Stomach smooth muscle (tissue), 2 donors: ENCODE measurements around the gene TRAF1.

ENCODE experiments used
- H3K27ac ChIP-seq: one replicate; pipeline ENCODE4 v1.7.0; 2013; ENCODE audit warnings: mild to moderate bottlenecking, low read length, inconsistent platforms
- H3K27me3 ChIP-seq, 2 donors: one replicate each; pipeline ENCODE4 v1.7.0; 2013; ENCODE audit warnings: low read length in 2 of 2; ENCODE audit not compliant: insufficient read depth in 2 of 2, control insufficient read depth in 1 of 2
- H3K36me3 ChIP-seq, 2 donors: one replicate each; pipeline ENCODE4 v1.7.0; 2013; ENCODE audit warnings: low read length in 2 of 2; ENCODE audit not compliant: control insufficient read depth in 2 of 2, insufficient read depth in 2 of 2
- H3K4me1 ChIP-seq: one replicate; pipeline ENCODE4 v1.7.0; 2013; ENCODE audit warnings: low read length; ENCODE audit not compliant: control insufficient read depth, insufficient read depth
- H3K4me3 ChIP-seq, 2 donors: one replicate each; pipeline ENCODE4 v1.7.0; 2013; ENCODE audit warnings: low read length in 2 of 2
- H3K9ac ChIP-seq, 2 donors: one replicate each; pipeline ENCODE4 v1.7.0; 2013; ENCODE audit warnings: low read length in 2 of 2, mild to moderate bottlenecking in 1 of 2
- H3K9me3 ChIP-seq, 2 donors: one replicate each; pipeline ENCODE4 v1.7.0; 2013; ENCODE audit warnings: low read length in 2 of 2; ENCODE audit not compliant: control insufficient read depth in 2 of 2
- donor health status: healthy.
- donor health status: Pancreatic carcinoma.

Gene TRAF1

DNA sequence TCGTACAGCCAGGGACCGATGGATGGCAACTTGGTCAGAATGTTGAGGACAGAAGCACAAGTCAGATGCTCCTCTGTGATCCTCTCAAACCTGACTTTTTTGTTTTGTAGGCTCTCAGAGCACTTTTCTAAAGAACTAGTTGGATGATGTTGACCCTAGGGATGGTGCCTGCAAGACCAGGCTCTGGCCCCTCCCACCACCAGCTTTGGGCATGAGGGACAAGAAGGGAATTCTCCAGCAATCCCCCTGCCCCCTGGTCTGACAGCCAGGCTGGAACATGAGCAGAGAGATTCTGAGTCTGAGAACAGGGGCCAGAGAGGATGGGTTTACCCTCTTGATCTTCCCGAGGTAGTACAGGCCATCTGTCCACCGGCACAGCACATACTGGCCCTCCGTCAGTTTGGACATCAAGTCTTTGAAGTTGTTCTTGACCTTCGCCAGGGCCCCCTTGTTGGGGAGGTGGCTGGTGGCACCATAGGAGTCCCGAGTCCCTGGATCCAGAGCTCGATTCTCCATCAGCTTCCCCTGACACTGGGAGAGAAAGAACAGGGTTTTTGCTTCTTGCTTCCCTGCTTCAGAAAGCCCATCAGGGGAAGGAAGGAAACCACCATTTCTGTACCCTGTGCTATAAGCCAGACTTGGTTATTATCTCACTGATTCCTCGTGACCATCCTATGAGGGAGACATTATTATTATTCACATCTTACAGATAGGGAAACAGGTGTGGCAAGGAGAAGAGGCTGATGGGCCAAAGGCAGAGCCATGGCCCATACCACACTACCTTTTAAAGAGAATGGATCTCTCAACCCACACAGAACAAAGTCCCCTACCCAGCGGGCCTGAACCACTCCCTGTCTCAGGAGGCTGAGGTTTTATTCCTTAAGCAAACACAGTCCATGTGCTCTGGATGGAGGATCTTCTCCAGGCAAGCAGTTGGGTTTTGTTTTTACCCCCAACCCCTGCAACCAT is 52.1 kb downstream of the TRAF1 start:
- no peaks in the 10 kb centered on the region for H3K9me3 ChIP-seq
- H3K4me1 ChIP-seq, result peaks cover 24% of the 10 kb centered on the region
- no peaks in the 10 kb centered on the region for H3K27me3 ChIP-seq
- no peak overlapping the region for H3K4me3 ChIP-seq
- H3K27ac ChIP-seq, result peak overlapping the region; percentile 91
- peaks cover 10 to 22% of the 10 kb centered on the region in 2 donors for H3K36me3 ChIP-seq
- H3K9ac ChIP-seq, result no peak overlapping the region

DNA sequence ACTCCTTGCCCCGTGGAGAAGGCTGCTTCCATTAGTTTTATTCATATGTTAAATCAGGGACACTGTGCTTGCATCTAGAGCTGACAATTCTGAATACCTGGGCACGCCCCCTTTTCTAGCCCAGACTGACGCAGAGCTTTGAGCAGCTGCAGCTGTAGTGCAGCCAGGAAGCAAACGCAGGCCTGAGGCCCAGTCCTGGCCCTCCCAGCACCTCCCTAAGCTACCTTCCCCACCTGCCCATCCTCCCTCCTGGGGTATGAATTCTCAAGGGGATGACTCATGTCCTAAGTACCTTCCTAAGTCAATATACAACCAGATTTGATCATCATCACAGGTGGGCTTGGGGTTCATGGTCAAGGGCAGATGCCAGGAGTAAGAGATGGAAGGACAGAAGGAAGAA is 53.1 kb downstream of the TRAF1 start:
- Histone ChIP-seq H3K27me3 (no peaks in the 10 kb centered on the region), H3K4me1 (peaks cover 28% of the 10 kb centered on the region), H3K9ac (no peak overlapping the region), H3K9me3 (no peaks in the 10 kb centered on the region), H3K4me3 (no peak overlapping the region), H3K36me3 (peaks cover 10 to 22% of the 10 kb centered on the region in 2 donors), H3K27ac (no peak overlapping the region)

DNA sequence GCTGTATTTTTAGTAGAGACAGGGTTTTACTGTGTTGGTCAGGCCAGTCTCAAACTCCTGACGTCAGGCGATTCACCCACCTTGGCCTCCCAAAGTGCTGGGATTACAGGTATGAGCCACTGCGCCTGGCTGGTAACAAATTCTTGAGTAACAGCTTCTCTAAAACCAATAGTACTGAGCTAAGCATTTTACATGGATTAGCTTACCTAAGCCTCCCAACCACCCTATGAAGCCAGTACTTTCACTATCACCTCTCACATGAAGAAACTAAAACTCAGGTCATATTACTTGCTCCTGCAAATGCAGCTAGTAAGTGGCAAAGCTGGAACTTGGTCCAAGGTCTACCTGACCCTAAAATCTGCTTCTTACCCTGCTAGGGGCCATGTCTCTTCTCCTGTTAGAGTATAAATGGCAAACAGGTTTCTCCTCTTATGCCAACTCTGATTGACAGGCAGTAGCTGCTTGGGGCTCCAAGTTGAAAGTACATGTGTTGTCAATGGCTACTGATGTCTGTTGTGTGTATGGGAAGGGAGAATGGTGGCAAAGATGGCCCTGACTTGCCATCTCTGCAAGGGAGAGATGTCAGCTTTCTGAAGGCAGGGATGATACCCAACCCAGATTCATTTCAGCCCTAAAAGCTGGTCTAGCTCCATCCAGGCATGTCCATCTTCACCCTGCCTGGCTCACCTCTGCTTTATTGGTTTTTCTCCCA is 53.6 kb downstream of the TRAF1 start:
- no peak overlapping the region for H3K4me3 ChIP-seq
- no peaks in the 10 kb centered on the region for H3K27me3 ChIP-seq
- H3K4me1 ChIP-seq, result peaks cover 28% of the 10 kb centered on the region
- H3K9me3 ChIP-seq, result no peaks in the 10 kb centered on the region
- no peak overlapping the region for H3K9ac ChIP-seq
- H3K36me3 ChIP-seq, result peaks cover 10 to 22% of the 10 kb centered on the region in 2 donors
- H3K27ac ChIP-seq, result no peak overlapping the region

- H3K4me1 ChIP-seq, result peaks cover 13% of the 10 kb centered on the region
- H3K27me3 ChIP-seq, result no peaks in the 10 kb centered on the region
- H3K9me3 ChIP-seq, result no peaks in the 10 kb centered on the region
- peaks cover 12 to 34% of the 10 kb centered on the region in 2 donors for H3K36me3 ChIP-seq
- no peak overlapping the region for H3K4me3 ChIP-seq
- peak overlapping the region; percentile 71 for H3K27ac ChIP-seq
- no peak overlapping the region for H3K9ac ChIP-seq
Observed at GRCh38 chr9:120870206-120870605, 56.4 kb downstream of the TRAF1 start.

DNA sequence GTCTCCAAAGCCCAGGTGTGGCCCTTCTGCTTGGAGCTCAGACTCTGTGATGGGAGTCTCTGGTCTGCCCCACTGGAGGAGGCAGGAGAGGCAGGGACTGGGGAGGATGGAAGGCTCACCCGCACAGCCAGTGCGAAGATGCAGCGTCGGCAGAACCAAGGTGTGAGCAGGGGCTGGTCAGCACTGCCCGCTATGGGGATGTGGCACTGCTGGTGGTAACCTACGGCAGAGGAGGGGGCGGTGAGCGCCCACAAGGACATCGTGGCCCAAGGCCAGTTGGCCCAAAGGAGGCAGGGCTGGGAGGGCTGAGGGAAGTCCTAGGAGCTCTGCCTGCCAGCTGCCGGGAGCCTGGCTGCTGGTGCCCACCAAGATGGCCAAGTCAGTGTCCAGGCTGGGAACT is 56.9 kb downstream of the TRAF1 start:
- peaks cover 12 to 35% of the 10 kb centered on the region in 2 donors for H3K36me3 ChIP-seq
- H3K9ac ChIP-seq, result peak overlapping the region in 1 of 2 donors; percentile 47
- H3K9me3 ChIP-seq, result no peaks in the 10 kb centered on the region
- H3K27ac ChIP-seq, result peak overlapping the region; percentile 71
- H3K4me1 ChIP-seq, result peaks cover 13% of the 10 kb centered on the region
- peak overlapping the region in 1 of 2 donors; percentile 35 for H3K4me3 ChIP-seq
- H3K27me3 ChIP-seq, result no peaks in the 10 kb centered on the region

DNA sequence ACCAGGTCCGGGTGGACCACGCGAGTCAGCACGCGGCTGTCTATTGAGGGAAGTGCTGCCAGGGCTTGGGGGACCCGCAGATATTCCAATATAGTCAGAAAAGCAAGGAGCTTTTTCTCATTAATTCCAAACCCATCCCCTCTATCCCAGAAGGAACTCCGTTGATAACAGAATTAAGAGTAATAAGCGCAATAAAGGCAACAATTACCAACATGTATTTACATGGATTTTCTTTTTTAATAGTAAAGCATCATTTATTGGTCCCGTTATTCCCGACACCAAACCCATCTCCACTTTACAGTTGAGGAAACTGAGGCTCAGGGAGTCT is 57.3 kb downstream of the TRAF1 start:
- peaks cover 12 to 35% of the 10 kb centered on the region in 2 donors for H3K36me3 ChIP-seq

DNA sequence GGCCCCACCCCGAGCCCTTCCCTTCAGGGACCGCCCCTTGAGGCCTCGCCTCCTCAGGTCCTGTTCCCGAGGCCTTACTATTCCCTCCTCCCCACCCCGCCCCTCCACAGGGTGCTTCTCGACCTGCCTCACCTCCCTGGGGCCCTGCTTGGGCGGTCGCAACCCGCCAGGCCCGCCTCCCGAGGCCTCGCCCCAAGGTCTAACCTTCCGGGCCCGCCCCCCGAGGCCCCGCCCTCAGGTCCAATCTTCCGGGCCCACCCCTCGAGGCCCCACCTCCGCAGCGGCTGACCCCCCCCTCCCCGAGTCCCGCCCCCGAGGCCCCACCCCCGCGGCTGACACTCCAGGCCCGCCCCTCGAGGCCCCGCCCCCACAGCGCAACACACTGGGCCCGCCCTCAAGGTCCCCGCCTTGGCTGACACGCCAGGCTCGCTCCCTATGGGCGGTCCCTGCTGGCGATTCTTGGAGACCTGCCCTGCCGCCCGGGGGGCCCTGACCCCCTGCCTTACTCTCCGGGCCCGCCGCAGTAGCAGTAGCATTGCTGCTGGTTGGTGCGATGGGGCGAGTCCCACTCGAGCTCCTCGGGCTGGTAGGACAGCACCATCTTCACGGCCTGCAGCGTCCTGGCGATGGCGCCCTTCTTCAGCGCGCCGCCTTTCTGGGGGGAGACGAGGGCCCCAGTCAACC is 57.8 kb downstream of the TRAF1 start:
- H3K27me3 ChIP-seq, result no peaks in the 10 kb centered on the region
- H3K4me3 ChIP-seq, result peak overlapping the region; percentile 80 to 81
- H3K4me1 ChIP-seq, result peaks cover 13% of the 10 kb centered on the region
- H3K36me3 ChIP-seq, result peaks cover 12 to 33% of the 10 kb centered on the region in 2 donors
- no peaks in the 10 kb centered on the region for H3K9me3 ChIP-seq
- H3K27ac ChIP-seq, result peak overlapping the region; percentile 80
- H3K9ac ChIP-seq, result peak overlapping the region; percentile 66 to 80

More for the DNA sequence above, 57.3 kb downstream of the TRAF1 start:
- peaks cover 13% of the 10 kb centered on the region for H3K4me1 ChIP-seq
- peak overlapping the region; percentile 71 for H3K27ac ChIP-seq
- H3K9ac ChIP-seq, result peak overlapping the region; percentile 47 to 66
- no peaks in the 10 kb centered on the region for H3K9me3 ChIP-seq
- H3K27me3 ChIP-seq, result no peaks in the 10 kb centered on the region
- H3K4me3 ChIP-seq, result peak overlapping the region; percentile 45 to 80

DNA sequence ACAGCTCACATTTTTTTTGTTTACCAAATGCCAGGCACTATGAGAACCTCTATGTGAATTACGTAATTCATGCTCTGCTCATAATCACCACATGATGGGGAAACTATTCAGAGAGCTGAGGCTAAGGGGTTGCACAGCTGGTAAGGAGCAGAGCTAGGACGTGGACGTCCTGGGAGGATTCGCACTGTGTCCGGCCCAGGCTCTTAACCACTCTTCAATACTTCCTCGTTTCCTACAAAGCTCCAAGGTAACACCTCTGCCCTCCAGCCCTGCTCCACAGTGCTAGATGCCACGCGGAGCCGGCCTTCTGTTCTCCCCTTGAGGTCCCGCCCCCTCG is 58.3 kb downstream of the TRAF1 start:
- Histone ChIP-seq H3K9ac (peak overlapping the region; percentile 42 to 80), H3K36me3 (peaks cover 11 to 33% of the 10 kb centered on the region in 2 donors), H3K4me3 (peak overlapping the region; percentile 73 to 81), H3K9me3 (no peaks in the 10 kb centered on the region), H3K27ac (peak overlapping the region; percentile 80), H3K27me3 (no peaks in the 10 kb centered on the region), H3K4me1 (peaks cover 13% of the 10 kb centered on the region)

GRCh38 chr9:120867676-120868338 is 58.8 kb downstream of the TRAF1 start:
- Histone ChIP-seq H3K27me3 (no peaks in the 10 kb centered on the region), H3K9ac (peak overlapping the region in 1 of 2 donors; percentile 80), H3K27ac (peak overlapping the region; percentile 80), H3K9me3 (no peaks in the 10 kb centered on the region), H3K4me1 (peaks cover 13% of the 10 kb centered on the region), H3K4me3 (peak overlapping the region; percentile 73 to 81), H3K36me3 (peaks cover 9 to 30% of the 10 kb centered on the region in 2 donors)

DNA sequence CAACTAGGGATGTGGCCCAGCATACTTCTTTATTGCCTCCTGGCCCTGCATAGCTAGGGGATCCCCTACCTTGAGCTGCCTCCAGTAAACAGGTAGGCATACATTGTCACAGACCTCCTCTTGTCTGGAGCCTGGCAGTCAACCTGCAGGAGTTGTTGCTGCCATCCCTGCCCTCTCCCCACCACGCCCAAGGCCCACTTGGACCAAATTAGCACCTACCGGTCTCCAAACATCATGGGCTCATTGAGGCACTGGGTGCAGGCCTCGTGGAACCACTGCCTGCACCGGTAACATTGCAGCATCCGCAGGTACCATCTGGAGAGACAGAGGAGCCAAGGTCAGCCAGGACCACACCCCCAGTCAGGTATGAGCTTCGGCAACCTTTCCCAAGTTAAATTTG is 59.9 kb downstream of the TRAF1 start:
- peaks cover 17 to 35% of the 10 kb centered on the region in 2 donors for H3K36me3 ChIP-seq
- H3K9me3 ChIP-seq, result no peaks in the 10 kb centered on the region
- no peak overlapping the region for H3K9ac ChIP-seq
- H3K4me1 ChIP-seq, result peaks cover 13% of the 10 kb centered on the region
- H3K4me3 ChIP-seq, result no peak overlapping the region
- H3K27ac ChIP-seq, result no peak overlapping the region
- H3K27me3 ChIP-seq, result no peaks in the 10 kb centered on the region
